Measurements from ENCODE around the gene CCNI2. TPM values are rescaled to one million over a fixed set of nuclear protein-coding genes. Genes with fewer than 3 reads are reported as not detected.

Gene CCNI2
- total RNA-seq, 1 experiment from 2014 or later = not detected

GRCh38 chr5:132765311-132766019, 18.2 kb downstream of the CCNI2 start:
- no peak for DNase-seq (ENCODE audit: low spot score)
- intact Hi-C loops (cut with micrococcal nuclease; ENCODE audit: unreplicated experiment) = no loop called here
- CTCF ChIA-PET = no interaction called here
- Histone ChIP-seq H3K4me3 (ENCODE audit: low read depth, low read length, poor library complexity, severe bottlenecking) (no peak overlapping the region), H3K9me3 (ENCODE audit: low read depth, low read length, poor library complexity, severe bottlenecking) (no peaks in the 10 kb centered on the region), H3K27me3 (replicated peaks; ENCODE audit: insufficient read depth, low read depth, low read length, poor library complexity) (no peaks in the 10 kb centered on the region), H3K4me1 (ENCODE audit: insufficient read depth, low read length, poor library complexity, severe bottlenecking) (no peaks in the 10 kb centered on the region), H3K36me3 (ENCODE audit: insufficient read depth, low read length, poor library complexity, severe bottlenecking) (peaks cover 6% of the 10 kb centered on the region), H3K27ac (ENCODE audit: low read depth, low read length, poor library complexity, severe bottlenecking) (no peak overlapping the region)
- POLR2A ChIA-PET (ENCODE audit: low non-redundant PET) = no interaction called here
- no TSS peak for BruUV-seq (replicated peaks)
- TF ChIP-seq, protein P1, sequence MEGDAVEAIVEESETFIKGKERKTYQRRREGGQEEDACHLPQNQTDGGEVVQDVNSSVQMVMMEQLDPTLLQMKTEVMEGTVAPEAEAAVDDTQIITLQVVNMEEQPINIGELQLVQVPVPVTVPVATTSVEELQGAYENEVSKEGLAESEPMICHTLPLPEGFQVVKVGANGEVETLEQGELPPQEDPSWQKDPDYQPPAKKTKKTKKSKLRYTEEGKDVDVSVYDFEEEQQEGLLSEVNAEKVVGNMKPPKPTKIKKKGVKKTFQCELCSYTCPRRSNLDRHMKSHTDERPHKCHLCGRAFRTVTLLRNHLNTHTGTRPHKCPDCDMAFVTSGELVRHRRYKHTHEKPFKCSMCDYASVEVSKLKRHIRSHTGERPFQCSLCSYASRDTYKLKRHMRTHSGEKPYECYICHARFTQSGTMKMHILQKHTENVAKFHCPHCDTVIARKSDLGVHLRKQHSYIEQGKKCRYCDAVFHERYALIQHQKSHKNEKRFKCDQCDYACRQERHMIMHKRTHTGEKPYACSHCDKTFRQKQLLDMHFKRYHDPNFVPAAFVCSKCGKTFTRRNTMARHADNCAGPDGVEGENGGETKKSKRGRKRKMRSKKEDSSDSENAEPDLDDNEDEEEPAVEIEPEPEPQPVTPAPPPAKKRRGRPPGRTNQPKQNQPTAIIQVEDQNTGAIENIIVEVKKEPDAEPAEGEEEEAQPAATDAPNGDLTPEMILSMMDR (conservative IDR thresholded peaks at IDR 0.05; ENCODE audit: low read depth, low read length) = no peak
- TF ChIP-seq EZH2 (IDR thresholded peaks at IDR 0.05; ENCODE audit: borderline replicate concordance, low read depth, low read length, poor library complexity, severe bottlenecking) = no peak

DNA sequence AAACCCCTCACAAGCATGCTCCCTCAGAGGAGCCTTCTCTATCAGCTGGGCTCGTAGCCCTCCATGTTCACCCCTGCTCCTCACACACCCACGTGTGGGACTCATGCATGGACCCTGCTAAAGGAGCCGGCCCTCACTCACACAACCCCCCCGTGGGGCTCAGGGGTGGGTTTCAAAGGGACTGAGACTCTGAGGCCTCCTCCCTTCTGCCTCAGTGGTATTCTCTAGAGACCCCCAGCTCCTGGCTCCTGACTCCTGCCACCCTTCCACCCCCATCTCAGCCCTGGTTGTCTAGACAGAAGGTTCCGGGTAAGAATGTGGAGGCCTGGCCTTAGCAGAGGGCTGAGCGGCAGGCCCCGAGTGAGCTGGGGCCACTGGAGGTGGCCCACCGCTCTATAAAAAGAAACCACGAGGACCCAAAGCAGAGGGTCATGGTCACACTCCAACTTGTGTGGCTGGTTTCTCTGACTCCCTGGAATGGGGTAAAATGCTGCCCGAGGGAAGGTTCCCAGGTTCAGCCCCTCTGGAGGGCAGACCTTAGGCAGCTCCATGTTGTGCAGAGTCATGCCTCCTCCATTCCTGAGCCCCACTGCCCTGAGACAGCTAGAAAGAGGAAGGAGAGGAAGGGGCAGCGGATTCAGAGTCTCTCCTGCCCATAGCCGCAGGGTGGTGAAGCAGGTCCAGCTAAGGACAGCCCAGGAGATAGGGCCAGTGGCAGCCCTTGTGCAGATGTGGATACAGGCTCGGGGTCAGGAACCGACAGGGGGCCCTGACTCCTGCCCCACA, 19.0 kb downstream of the CCNI2 start:
- intact Hi-C loops (cut with micrococcal nuclease; ENCODE audit: unreplicated experiment) = no loop called here
- Histone ChIP-seq H3K27ac (ENCODE audit: low read depth, low read length, poor library complexity, severe bottlenecking) (no peak overlapping the region), H3K4me1 (ENCODE audit: insufficient read depth, low read length, poor library complexity, severe bottlenecking) (no peaks in the 10 kb centered on the region), H3K4me3 (ENCODE audit: low read depth, low read length, poor library complexity, severe bottlenecking) (no peak overlapping the region), H3K27me3 (replicated peaks; ENCODE audit: insufficient read depth, low read depth, low read length, poor library complexity) (no peaks in the 10 kb centered on the region), H3K36me3 (ENCODE audit: insufficient read depth, low read length, poor library complexity, severe bottlenecking) (peaks cover 6% of the 10 kb centered on the region), H3K9me3 (ENCODE audit: low read depth, low read length, poor library complexity, severe bottlenecking) (no peaks in the 10 kb centered on the region)
- BruUV-seq (replicated peaks) = no TSS peak
- TF ChIP-seq, protein P1 (conservative IDR thresholded peaks at IDR 0.05; ENCODE audit: low read depth, low read length) = no peak
- no peak for TF ChIP-seq EZH2 (IDR thresholded peaks at IDR 0.05; ENCODE audit: borderline replicate concordance, low read depth, low read length, poor library complexity, severe bottlenecking)
- POLR2A ChIA-PET (ENCODE audit: low non-redundant PET) = no interaction called here
- DNase-seq (ENCODE audit: low spot score) = no peak
- CTCF ChIA-PET = no interaction called here

GRCh38 chr5:132766806-132767055, 19.5 kb downstream of the CCNI2 start:
- no TSS peak for BruUV-seq (replicated peaks)
- peaks cover 6% of the 10 kb centered on the region for H3K36me3 ChIP-seq (ENCODE audit: insufficient read depth, low read length, poor library complexity, severe bottlenecking)
- no peaks in the 10 kb centered on the region for H3K9me3 ChIP-seq (ENCODE audit: low read depth, low read length, poor library complexity, severe bottlenecking)
- intact Hi-C loops (cut with micrococcal nuclease; ENCODE audit: unreplicated experiment) = no loop called here
- no peak for DNase-seq (ENCODE audit: low spot score)
- no peak overlapping the region for H3K27ac ChIP-seq (ENCODE audit: low read depth, low read length, poor library complexity, severe bottlenecking)
- H3K27me3 ChIP-seq (replicated peaks; ENCODE audit: insufficient read depth, low read depth, low read length, poor library complexity) = no peaks in the 10 kb centered on the region
- POLR2A ChIA-PET (ENCODE audit: low non-redundant PET) = no interaction called here
- CTCF ChIA-PET = no interaction called here
- no peak overlapping the region for H3K4me3 ChIP-seq (ENCODE audit: low read depth, low read length, poor library complexity, severe bottlenecking)
- no peaks in the 10 kb centered on the region for H3K4me1 ChIP-seq (ENCODE audit: insufficient read depth, low read length, poor library complexity, severe bottlenecking)
- no peak for TF ChIP-seq EZH2 (IDR thresholded peaks at IDR 0.05; ENCODE audit: borderline replicate concordance, low read depth, low read length, poor library complexity, severe bottlenecking)
- TF ChIP-seq, protein P1 (conservative IDR thresholded peaks at IDR 0.05; ENCODE audit: low read depth, low read length) = no peak
